ENCODE data around the gene HIGD1B. TPM values are rescaled to one million over a fixed set of nuclear protein-coding genes. Genes with fewer than 3 reads are reported as not detected.

HIGD1B gene
- total and polyA plus RNA-seq, 12 donors = 0.50 to 7.1 (median 1.8) TPM; not detected in 8

- Histone ChIP-seq H3K9me3 (replicated peaks in 1 of 3) (no peaks in the 10 kb centered on the region), H3K27ac (peak overlapping the region in 1 of 5 donors; percentile 5), H3K4me1 (replicated peaks in 1 of 2) (peaks cover 10 to 17% of the 10 kb centered on the region in 2 donors), H3K4me3 (peak overlapping the region in 1 of 4 donors; percentile 63), H3K36me3 (replicated peaks in 1 of 2) (no peaks in the 10 kb centered on the region), H3K27me3 (peaks cover 52% of the 10 kb centered on the region)
- WGBS, 4 donors = 5 to 13% (median 8%) methylated on average over 22 to 58 of the region's 58 CpGs
- intact Hi-C loops (cut with DNase I) = no loop called here
- DNase-seq = peak in 1 of 7 donors; percentile 13
- TF ChIP-seq, protein P1, sequence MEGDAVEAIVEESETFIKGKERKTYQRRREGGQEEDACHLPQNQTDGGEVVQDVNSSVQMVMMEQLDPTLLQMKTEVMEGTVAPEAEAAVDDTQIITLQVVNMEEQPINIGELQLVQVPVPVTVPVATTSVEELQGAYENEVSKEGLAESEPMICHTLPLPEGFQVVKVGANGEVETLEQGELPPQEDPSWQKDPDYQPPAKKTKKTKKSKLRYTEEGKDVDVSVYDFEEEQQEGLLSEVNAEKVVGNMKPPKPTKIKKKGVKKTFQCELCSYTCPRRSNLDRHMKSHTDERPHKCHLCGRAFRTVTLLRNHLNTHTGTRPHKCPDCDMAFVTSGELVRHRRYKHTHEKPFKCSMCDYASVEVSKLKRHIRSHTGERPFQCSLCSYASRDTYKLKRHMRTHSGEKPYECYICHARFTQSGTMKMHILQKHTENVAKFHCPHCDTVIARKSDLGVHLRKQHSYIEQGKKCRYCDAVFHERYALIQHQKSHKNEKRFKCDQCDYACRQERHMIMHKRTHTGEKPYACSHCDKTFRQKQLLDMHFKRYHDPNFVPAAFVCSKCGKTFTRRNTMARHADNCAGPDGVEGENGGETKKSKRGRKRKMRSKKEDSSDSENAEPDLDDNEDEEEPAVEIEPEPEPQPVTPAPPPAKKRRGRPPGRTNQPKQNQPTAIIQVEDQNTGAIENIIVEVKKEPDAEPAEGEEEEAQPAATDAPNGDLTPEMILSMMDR (IDR thresholded peaks at IDR 0.05) = no peak
- no peak for TF ChIP-seq POLR2A (IDR thresholded peaks at IDR 0.05)
These were observed 17.1 kb upstream of the HIGD1B start for GRCh38 chr17:44830359-44831288.

- Histone ChIP-seq H3K4me3 (no peak overlapping the region), H3K4me1 (replicated peaks in 1 of 2) (peaks cover 10 to 17% of the 10 kb centered on the region in 2 donors), H3K9me3 (replicated peaks in 1 of 3) (no peaks in the 10 kb centered on the region), H3K27ac (no peak overlapping the region), H3K27me3 (peaks cover 45% of the 10 kb centered on the region), H3K36me3 (replicated peaks in 1 of 2) (no peaks in the 10 kb centered on the region)
- 85 to 91% (median 88%) methylated on average over 12 of the region's 12 CpGs for WGBS, 4 donors
- no peak for TF ChIP-seq POLR2A (IDR thresholded peaks at IDR 0.05)
- TF ChIP-seq, protein P1 (IDR thresholded peaks at IDR 0.05) = no peak
- intact Hi-C loops (cut with DNase I) = no loop called here
- no peak for DNase-seq
These were observed 16.3 kb upstream of the HIGD1B start for GRCh38 chr17:44831371-44831770.

DNA sequence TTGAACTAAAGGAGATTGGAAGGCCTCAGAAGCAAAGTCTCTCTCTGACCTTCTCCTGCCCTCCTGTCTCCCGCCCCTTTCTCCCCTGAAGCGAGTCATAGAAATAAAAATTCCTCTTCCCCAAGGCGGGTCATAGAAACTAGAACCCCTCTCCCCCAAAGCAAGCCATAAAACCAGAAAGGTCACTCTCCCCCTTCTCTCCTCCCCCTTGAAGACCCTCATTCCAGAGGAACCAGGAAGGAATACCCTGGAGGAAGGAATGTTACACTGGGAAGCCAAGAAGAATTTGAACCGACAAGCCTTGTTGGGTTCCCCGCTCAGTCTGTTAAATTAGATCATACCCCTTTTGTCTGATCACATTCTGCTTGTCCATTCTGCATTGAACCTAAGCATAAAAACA is 14.9 kb upstream of the HIGD1B start:
- H3K4me3 ChIP-seq = no peak overlapping the region
- peaks cover 10 to 17% of the 10 kb centered on the region in 2 donors for H3K4me1 ChIP-seq (replicated peaks in 1 of 2)
- no peaks in the 10 kb centered on the region for H3K36me3 ChIP-seq (replicated peaks in 1 of 2)
- intact Hi-C loops (cut with DNase I) = no loop called here
- TF ChIP-seq POLR2A (IDR thresholded peaks at IDR 0.05) = no peak
- TF ChIP-seq, protein P1 (IDR thresholded peaks at IDR 0.05) = no peak
- peaks cover 33% of the 10 kb centered on the region for H3K27me3 ChIP-seq
- no peaks in the 10 kb centered on the region for H3K9me3 ChIP-seq (replicated peaks in 1 of 3)
- no peak for DNase-seq
- H3K27ac ChIP-seq = no peak overlapping the region
- WGBS, 4 donors = 80 to 83% (median 83%) methylated on average over 5 of the region's 5 CpGs

- H3K9me3 ChIP-seq (replicated peaks in 1 of 3) = no peaks in the 10 kb centered on the region
- no peak overlapping the region for H3K4me3 ChIP-seq
- no peak for DNase-seq
- H3K27me3 ChIP-seq = peaks cover 4% of the 10 kb centered on the region
- H3K36me3 ChIP-seq (replicated peaks in 1 of 2) = no peaks in the 10 kb centered on the region
- no peaks in the 10 kb centered on the region for H3K4me1 ChIP-seq (replicated peaks in 1 of 2)
- TF ChIP-seq, protein P1 (IDR thresholded peaks at IDR 0.05) = no peak
- TF ChIP-seq POLR2A (IDR thresholded peaks at IDR 0.05) = no peak
- H3K27ac ChIP-seq = no peak overlapping the region
- WGBS, 4 donors = 48 to 75% (median 72%) methylated on average over 2 of the region's 2 CpGs
- intact Hi-C loops (cut with DNase I) = no loop called here
These were observed 10.5 kb upstream of the HIGD1B start for GRCh38 chr17:44837196-44837595.

Data from adrenal gland (tissue), 12 donors.